Measurements from ENCODE around the gene POC5.

The POC5 gene

GRCh38 chr5:75663579-75664284 lies 53.5 kb downstream of the POC5 start:
- no peaks in the 10 kb centered on the region for H3K9me3 ChIP-seq (ENCODE audit: control extremely low read depth in 1 of 5, control insufficient read depth in 4 of 5, insufficient read depth in 2 of 5, low read depth in 1 of 5, low read length in 4 of 5)
- H3K4me3 ChIP-seq (ENCODE audit: control insufficient read depth in 1 of 7, extremely low read depth in 1 of 7, insufficient read depth in 4 of 7, low read depth in 2 of 7, low read length in 6 of 7) = no peak overlapping the region
- H3K27me3 ChIP-seq (replicated peaks in 2 of 5; ENCODE audit: control insufficient read depth in 4 of 5, insufficient read depth in 5 of 5, low read length in 4 of 5) = no peaks in the 10 kb centered on the region
- 96% methylated on average over 11 of the region's 12 CpGs for WGBS (ENCODE audit: insufficient coverage)
- ChIA-PET CTCF (interaction anchor here (0.8 to 1.0 kb wide), 2 partner anchors 10 to 15 kb away, joined by 3 read pairs; no protein-coding TSS in a partner anchor), POLR2A (no interaction called here)
- H3K27ac ChIP-seq (ENCODE audit: insufficient read depth in 1 of 2, low read depth in 1 of 2, low read length in 2 of 2, poor library complexity in 1 of 2, severe bottlenecking in 2 of 2) = no peak overlapping the region
- no peak for DNase-seq
- H3K4me1 ChIP-seq (ENCODE audit: control extremely low read depth in 1 of 4, control insufficient read depth in 4 of 4, insufficient read depth in 4 of 4, low read length in 3 of 4) = peaks cover 4 to 20% (median 11%) of the 10 kb centered on the region in 4 experiments
- no peaks in the 10 kb centered on the region for H3K36me3 ChIP-seq (ENCODE audit: control insufficient read depth in 4 of 4, insufficient read depth in 4 of 4, low read length in 3 of 4)

- H3K36me3 ChIP-seq (ENCODE audit: control insufficient read depth in 4 of 4, insufficient read depth in 4 of 4, low read length in 3 of 4) = no peaks in the 10 kb centered on the region
- no peaks in the 10 kb centered on the region for H3K9me3 ChIP-seq (ENCODE audit: control extremely low read depth in 1 of 5, control insufficient read depth in 4 of 5, insufficient read depth in 2 of 5, low read depth in 1 of 5, low read length in 4 of 5)
- POLR2A ChIA-PET = no interaction called here
These were observed 55.2 kb downstream of the POC5 start for GRCh38 chr5:75662061-75662460.

DNA sequence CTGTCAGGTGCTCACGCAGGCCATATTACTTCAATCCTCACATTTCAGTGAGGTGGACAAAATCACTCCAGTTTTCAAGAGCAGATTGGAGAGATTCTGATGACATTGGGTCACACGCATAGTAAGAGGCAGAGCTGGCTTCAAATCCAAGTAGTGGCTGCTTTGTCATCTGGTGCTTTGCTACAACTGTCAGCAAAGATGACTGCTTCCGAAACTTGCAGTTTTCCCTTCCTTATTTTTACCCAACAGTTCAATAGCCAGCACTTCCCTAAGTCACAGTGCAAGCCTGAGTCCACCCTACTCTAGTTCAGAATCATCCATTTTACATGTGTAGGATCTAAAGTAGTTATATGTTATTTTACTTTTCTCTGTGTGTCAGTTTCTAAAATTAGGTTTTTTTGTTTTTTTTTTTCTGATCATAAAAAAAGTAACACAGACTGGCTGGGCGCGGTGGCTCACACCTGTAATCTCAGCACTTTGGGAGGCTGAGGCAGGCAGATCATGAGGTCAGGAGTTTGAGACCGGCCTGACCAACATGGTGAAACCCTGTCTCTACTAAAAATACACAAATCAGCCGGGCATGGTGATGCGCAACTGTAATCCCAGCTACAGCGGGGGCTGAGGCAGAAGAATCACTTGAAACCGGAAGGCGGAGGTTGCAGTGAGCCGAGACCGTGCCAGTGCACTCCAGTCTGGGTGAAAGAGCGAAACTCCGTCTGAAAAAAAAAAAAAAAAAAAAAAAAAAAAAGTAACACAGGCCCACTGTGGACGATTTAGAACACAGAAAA lies 56.4 kb downstream of the POC5 start:
- Histone ChIP-seq H3K9me3 (ENCODE audit: control extremely low read depth in 1 of 5, control insufficient read depth in 4 of 5, insufficient read depth in 2 of 5, low read depth in 1 of 5, low read length in 4 of 5) (no peaks in the 10 kb centered on the region), H3K27ac (ENCODE audit: insufficient read depth in 1 of 2, low read depth in 1 of 2, low read length in 2 of 2, poor library complexity in 1 of 2, severe bottlenecking in 2 of 2) (no peak overlapping the region), H3K27me3 (replicated peaks in 2 of 5; ENCODE audit: control insufficient read depth in 4 of 5, insufficient read depth in 5 of 5, low read length in 4 of 5) (no peaks in the 10 kb centered on the region), H3K4me1 (ENCODE audit: control extremely low read depth in 1 of 4, control insufficient read depth in 4 of 4, insufficient read depth in 4 of 4, low read length in 3 of 4) (peaks cover 0 to 7% (median 3%) of the 10 kb centered on the region in 4 experiments), H3K36me3 (ENCODE audit: control insufficient read depth in 4 of 4, insufficient read depth in 4 of 4, low read length in 3 of 4) (no peaks in the 10 kb centered on the region), H3K4me3 (ENCODE audit: control insufficient read depth in 1 of 7, extremely low read depth in 1 of 7, insufficient read depth in 4 of 7, low read depth in 2 of 7, low read length in 6 of 7) (no peak overlapping the region)
- 96% methylated on average over 10 of the region's 16 CpGs for WGBS (ENCODE audit: insufficient coverage)
- ChIA-PET CTCF (no interaction called here), POLR2A (no interaction called here)
- no peak for DNase-seq

More at GRCh38 chr5:75662061-75662460, 55.2 kb downstream of the POC5 start:
- no peaks in the 10 kb centered on the region for H3K27me3 ChIP-seq (replicated peaks in 2 of 5; ENCODE audit: control insufficient read depth in 4 of 5, insufficient read depth in 5 of 5, low read length in 4 of 5)
- peaks cover 0 to 10% (median 4%) of the 10 kb centered on the region in 4 experiments for H3K4me1 ChIP-seq (ENCODE audit: control extremely low read depth in 1 of 4, control insufficient read depth in 4 of 4, insufficient read depth in 4 of 4, low read length in 3 of 4)
- DNase-seq = no peak
- H3K27ac ChIP-seq (ENCODE audit: insufficient read depth in 1 of 2, low read depth in 1 of 2, low read length in 2 of 2, poor library complexity in 1 of 2, severe bottlenecking in 2 of 2) = no peak overlapping the region
- no CpG with 5 or more reads among the region's 2 CpGs for WGBS (ENCODE audit: insufficient coverage)
- CTCF ChIA-PET = no interaction called here
- no peak overlapping the region for H3K4me3 ChIP-seq (ENCODE audit: control insufficient read depth in 1 of 7, extremely low read depth in 1 of 7, insufficient read depth in 4 of 7, low read depth in 2 of 7, low read length in 6 of 7)

GRCh38 chr5:75659791-75660450 lies 57.3 kb downstream of the POC5 start:
- CTCF ChIA-PET = interaction anchor here (1.3 kb wide), 1 partner anchor 9 kb away, joined by 3 read pairs; no protein-coding TSS in a partner anchor
- H3K36me3 ChIP-seq (ENCODE audit: control insufficient read depth in 4 of 4, insufficient read depth in 4 of 4, low read length in 3 of 4) = no peaks in the 10 kb centered on the region

GRCh38 chr5:75656311-75657003 lies 60.8 kb downstream of the POC5 start:
- H3K27ac ChIP-seq (ENCODE audit: insufficient read depth in 1 of 2, low read depth in 1 of 2, low read length in 2 of 2, poor library complexity in 1 of 2, severe bottlenecking in 2 of 2) = no peak overlapping the region
- no peaks in the 10 kb centered on the region for H3K27me3 ChIP-seq (replicated peaks in 2 of 5; ENCODE audit: control insufficient read depth in 4 of 5, insufficient read depth in 5 of 5, low read length in 4 of 5)
- H3K36me3 ChIP-seq (ENCODE audit: control insufficient read depth in 4 of 4, insufficient read depth in 4 of 4, low read length in 3 of 4) = no peaks in the 10 kb centered on the region
- DNase-seq = peak in 2 of 3 donors; percentile 29 to 37
- WGBS (ENCODE audit: insufficient coverage) = 71% methylated on average over 8 of the region's 9 CpGs
- ChIA-PET POLR2A (no interaction called here), CTCF (interaction anchor here (0.6 to 2.3 kb wide), 6 partner anchors 9 to 161 kb away, joined by 3 to 6 read pairs (median 4); no protein-coding TSS in a partner anchor)
- no peaks in the 10 kb centered on the region for H3K4me1 ChIP-seq (ENCODE audit: control extremely low read depth in 1 of 4, control insufficient read depth in 4 of 4, insufficient read depth in 4 of 4, low read length in 3 of 4)
- no peaks in the 10 kb centered on the region for H3K9me3 ChIP-seq (ENCODE audit: control extremely low read depth in 1 of 5, control insufficient read depth in 4 of 5, insufficient read depth in 2 of 5, low read depth in 1 of 5, low read length in 4 of 5)
- peak overlapping the region; percentile 11 to 76 (median 62) for H3K4me3 ChIP-seq (ENCODE audit: control insufficient read depth in 1 of 7, extremely low read depth in 1 of 7, insufficient read depth in 4 of 7, low read depth in 2 of 7, low read length in 6 of 7)

More at GRCh38 chr5:75659791-75660450, 57.3 kb downstream of the POC5 start:
- WGBS (ENCODE audit: insufficient coverage) = no CpG with 5 or more reads among the region's 3 CpGs
- Histone ChIP-seq H3K9me3 (ENCODE audit: control extremely low read depth in 1 of 5, control insufficient read depth in 4 of 5, insufficient read depth in 2 of 5, low read depth in 1 of 5, low read length in 4 of 5) (no peaks in the 10 kb centered on the region), H3K4me1 (ENCODE audit: control extremely low read depth in 1 of 4, control insufficient read depth in 4 of 4, insufficient read depth in 4 of 4, low read length in 3 of 4) (no peaks in the 10 kb centered on the region), H3K27me3 (replicated peaks in 2 of 5; ENCODE audit: control insufficient read depth in 4 of 5, insufficient read depth in 5 of 5, low read length in 4 of 5) (no peaks in the 10 kb centered on the region), H3K4me3 (ENCODE audit: control insufficient read depth in 1 of 7, extremely low read depth in 1 of 7, insufficient read depth in 4 of 7, low read depth in 2 of 7, low read length in 6 of 7) (no peak overlapping the region), H3K27ac (ENCODE audit: insufficient read depth in 1 of 2, low read depth in 1 of 2, low read length in 2 of 2, poor library complexity in 1 of 2, severe bottlenecking in 2 of 2) (no peak overlapping the region)
- no peak for DNase-seq
- POLR2A ChIA-PET = no interaction called here

- no peaks in the 10 kb centered on the region for H3K9me3 ChIP-seq (ENCODE audit: control extremely low read depth in 1 of 5, control insufficient read depth in 4 of 5, insufficient read depth in 2 of 5, low read depth in 1 of 5, low read length in 4 of 5)
- H3K4me3 ChIP-seq (ENCODE audit: control insufficient read depth in 1 of 7, extremely low read depth in 1 of 7, insufficient read depth in 4 of 7, low read depth in 2 of 7, low read length in 6 of 7) = no peak overlapping the region
- no peak for DNase-seq
- no peak overlapping the region for H3K27ac ChIP-seq (ENCODE audit: insufficient read depth in 1 of 2, low read depth in 1 of 2, low read length in 2 of 2, poor library complexity in 1 of 2, severe bottlenecking in 2 of 2)
- CTCF ChIA-PET = interaction anchor here (1.8 kb wide), 1 partner anchor 11 kb away, joined by 5 read pairs; no protein-coding TSS in a partner anchor
- 99% methylated on average over 14 of the region's 19 CpGs for WGBS (ENCODE audit: insufficient coverage)
- no peaks in the 10 kb centered on the region for H3K27me3 ChIP-seq (replicated peaks in 2 of 5; ENCODE audit: control insufficient read depth in 4 of 5, insufficient read depth in 5 of 5, low read length in 4 of 5)
- no peaks in the 10 kb centered on the region for H3K4me1 ChIP-seq (ENCODE audit: control extremely low read depth in 1 of 4, control insufficient read depth in 4 of 4, insufficient read depth in 4 of 4, low read length in 3 of 4)
- POLR2A ChIA-PET = no interaction called here
- H3K36me3 ChIP-seq (ENCODE audit: control insufficient read depth in 4 of 4, insufficient read depth in 4 of 4, low read length in 3 of 4) = no peaks in the 10 kb centered on the region
These were observed 62.4 kb downstream of the POC5 start for GRCh38 chr5:75654693-75655295.

Measured in common myeloid progenitor, CD34-positive (primary cell).